ENCODE data around the gene ZNF385B. TPM values are rescaled to one million over a fixed set of nuclear protein-coding genes. Genes with fewer than 3 reads are reported as not detected.

The ZNF385B gene
- total RNA-seq, 1 experiment from 2014 or later: 9.3 TPM

DNA sequence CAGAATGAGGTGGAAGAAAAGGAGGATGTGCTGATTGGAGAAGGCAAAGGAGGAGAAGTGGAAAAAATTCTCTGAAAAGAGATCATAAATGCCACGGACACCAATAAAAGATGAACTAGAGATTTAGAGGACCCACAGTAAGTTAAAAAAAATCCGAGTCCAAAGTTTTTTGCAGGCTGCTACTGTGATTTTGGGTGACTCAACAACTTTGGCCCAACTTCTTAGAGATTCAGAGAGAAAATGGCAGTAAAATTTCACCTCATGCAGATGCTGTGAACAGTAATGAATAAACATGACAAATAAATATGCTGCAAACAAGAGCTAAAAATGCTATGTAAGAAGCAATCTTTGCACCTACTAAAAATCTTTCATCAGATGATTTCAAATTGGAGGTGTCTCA is 419.9 kb downstream of the ZNF385B start:
- no peak for DNase-seq (ENCODE audit: low read depth, low spot score)
- CTCF ChIA-PET: interaction anchor here (1.5 to 2.0 kb wide), 3 partner anchors 13 to 30 kb away, joined by 3 to 6 read pairs (median 4); no protein-coding TSS in a partner anchor
- no peak overlapping the region for H3K27ac ChIP-seq (ENCODE audit: low read depth, low read length)
- H3K27me3 ChIP-seq (ENCODE audit: insufficient read depth, low read length): no peaks in the 10 kb centered on the region
- intact Hi-C loops (cut with micrococcal nuclease): loop anchor here (2.0 kb wide), 1 partner anchor 223 kb away; no protein-coding TSS in a partner anchor
- TF ChIP-seq EZH2 (IDR thresholded peaks at IDR 0.05) (no peak), YY1 (IDR thresholded peaks at IDR 0.05; ENCODE audit: extremely low read depth, insufficient replicate concordance, low read depth, low read length) (no peak), EZH2phosphoT487 (IDR thresholded peaks at IDR 0.05; ENCODE audit: borderline replicate concordance) (no peak), ZFX (IDR thresholded peaks at IDR 0.05) (no peak), SP1 (IDR thresholded peaks at IDR 0.05; ENCODE audit: low read depth) (no peak), ZNF274 (IDR thresholded peaks at IDR 0.05; ENCODE audit: low read depth, low read length) (no peak), EGR1 (IDR thresholded peaks at IDR 0.05; ENCODE audit: low read depth) (no peak), TCF7L2 (IDR thresholded peaks at IDR 0.05; ENCODE audit: borderline replicate concordance, extremely low read depth, insufficient read depth, insufficient read length) (no peak), CBX3 (IDR thresholded peaks at IDR 0.05; ENCODE audit: low read depth) (no peak), FOSL1 (IDR thresholded peaks at IDR 0.05; ENCODE audit: low read depth) (no peak), JUND (IDR thresholded peaks at IDR 0.05) (no peak), SRF (IDR thresholded peaks at IDR 0.05; ENCODE audit: low read depth) (no peak)
- TF ChIP-seq, protein P1, sequence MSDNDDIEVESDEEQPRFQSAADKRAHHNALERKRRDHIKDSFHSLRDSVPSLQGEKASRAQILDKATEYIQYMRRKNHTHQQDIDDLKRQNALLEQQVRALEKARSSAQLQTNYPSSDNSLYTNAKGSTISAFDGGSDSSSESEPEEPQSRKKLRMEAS (IDR thresholded peaks at IDR 0.05): no peak
- TF ChIP-seq, protein P2, sequence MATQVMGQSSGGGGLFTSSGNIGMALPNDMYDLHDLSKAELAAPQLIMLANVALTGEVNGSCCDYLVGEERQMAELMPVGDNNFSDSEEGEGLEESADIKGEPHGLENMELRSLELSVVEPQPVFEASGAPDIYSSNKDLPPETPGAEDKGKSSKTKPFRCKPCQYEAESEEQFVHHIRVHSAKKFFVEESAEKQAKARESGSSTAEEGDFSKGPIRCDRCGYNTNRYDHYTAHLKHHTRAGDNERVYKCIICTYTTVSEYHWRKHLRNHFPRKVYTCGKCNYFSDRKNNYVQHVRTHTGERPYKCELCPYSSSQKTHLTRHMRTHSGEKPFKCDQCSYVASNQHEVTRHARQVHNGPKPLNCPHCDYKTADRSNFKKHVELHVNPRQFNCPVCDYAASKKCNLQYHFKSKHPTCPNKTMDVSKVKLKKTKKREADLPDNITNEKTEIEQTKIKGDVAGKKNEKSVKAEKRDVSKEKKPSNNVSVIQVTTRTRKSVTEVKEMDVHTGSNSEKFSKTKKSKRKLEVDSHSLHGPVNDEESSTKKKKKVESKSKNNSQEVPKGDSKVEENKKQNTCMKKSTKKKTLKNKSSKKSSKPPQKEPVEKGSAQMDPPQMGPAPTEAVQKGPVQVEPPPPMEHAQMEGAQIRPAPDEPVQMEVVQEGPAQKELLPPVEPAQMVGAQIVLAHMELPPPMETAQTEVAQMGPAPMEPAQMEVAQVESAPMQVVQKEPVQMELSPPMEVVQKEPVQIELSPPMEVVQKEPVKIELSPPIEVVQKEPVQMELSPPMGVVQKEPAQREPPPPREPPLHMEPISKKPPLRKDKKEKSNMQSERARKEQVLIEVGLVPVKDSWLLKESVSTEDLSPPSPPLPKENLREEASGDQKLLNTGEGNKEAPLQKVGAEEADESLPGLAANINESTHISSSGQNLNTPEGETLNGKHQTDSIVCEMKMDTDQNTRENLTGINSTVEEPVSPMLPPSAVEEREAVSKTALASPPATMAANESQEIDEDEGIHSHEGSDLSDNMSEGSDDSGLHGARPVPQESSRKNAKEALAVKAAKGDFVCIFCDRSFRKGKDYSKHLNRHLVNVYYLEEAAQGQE (IDR thresholded peaks at IDR 0.05; ENCODE audit: low read depth): no peak
- H3K36me3 ChIP-seq (ENCODE audit: control insufficient read depth in 1 of 2, insufficient read depth in 2 of 2, low read length in 2 of 2): no peaks in the 10 kb centered on the region
- no peak overlapping the region for H3K9ac ChIP-seq (ENCODE audit: low read length)
- H3K4me1 ChIP-seq (ENCODE audit: control insufficient read depth in 1 of 2, insufficient read depth in 2 of 2, low read length in 2 of 2): no peaks in the 10 kb centered on the region
- ATAC-seq: no peak
- H3K4me2 ChIP-seq (ENCODE audit: low read length): no peak overlapping the region
- H4K20me1 ChIP-seq (ENCODE audit: insufficient read depth): no peaks in the 10 kb centered on the region
- POLR2A ChIA-PET: no interaction called here
- no peaks in the 10 kb centered on the region for H3K9me2 ChIP-seq (ENCODE audit: insufficient read depth)
- H3K4me3 ChIP-seq (replicated peaks in 1 of 2; ENCODE audit: low read depth in 1 of 2, low read length in 2 of 2): no peak overlapping the region
- RAD21 ChIA-PET (ENCODE audit: low non-redundant PET in 1 of 2, low total read pairs in 2 of 2, uncharacterized antibody in 2 of 2, unreplicated experiment in 2 of 2): no interaction called here
- H2AFZ ChIP-seq (ENCODE audit: low read depth, low read length, poor library complexity, severe bottlenecking): no peak overlapping the region
- BruUV-seq (replicated peaks): no TSS peak
- no peaks in the 10 kb centered on the region for H3K79me2 ChIP-seq (ENCODE audit: insufficient read depth, low read length)
- no peaks in the 10 kb centered on the region for H3K9me3 ChIP-seq (ENCODE audit: control insufficient read depth in 1 of 2, insufficient read depth in 1 of 2, low read depth in 1 of 2, low read length in 2 of 2)

Data from HCT116 (cell line).